K562 (cell line): ENCODE data around the gene VPS33B. TPM values are rescaled to one million over a fixed set of nuclear protein-coding genes. Genes with fewer than 3 reads are reported as not detected.

Source experiments
- ATAC-seq: fragments of 200-7000 bp; cut with Tn5 transposase; 3 replicates; pipeline ENCODE4 v1.9.1; 2020; ENCODE audit warnings: moderate library complexity
- BruUV-seq: library from RNA; stranded (reverse); fragments of 400-500 nt; replicated peaks from 2 replicates; lab custom pipeline; 2021; lab: Mats Ljungman, UMichigan
- CTCF ChIA-PET: fragments of 300-600 bp; formaldehyde crosslinking; extraction: SDS; loops from one replicate; lab custom pipeline; 2021; ENCODE audit warnings: low intra/inter-chr PET ratio; lab: Yijun Ruan, JAX
- POLR2A ChIA-PET: fragments of 300-600, 350-650 bp; sonication (Branson Sonifier 250); formaldehyde crosslinking; extraction: SDS; loops from one replicate; lab custom pipeline; 2021; ENCODE audit warnings: antibody characterized with exemption, inconsistent platforms; lab: Yijun Ruan, JAX
- DNase-seq, 4 experiments: peaks; one replicate each; pipeline versions ENCODE4 v3.0.0 to v3.0.0-alpha.2; 2011 to 2018; ENCODE audit warnings: low spot score in 3 of 4, mixed read lengths in 3 of 4; ENCODE audit errors: extremely low read depth in 1 of 4
- FAIRE-seq: peaks from 2 replicates; lab custom pipeline; 2011; peaks lifted over from hg19 to GRCh38; lab: Jason Lieb, UNC
- H2AFZ ChIP-seq: 2 replicates; pipeline ENCODE4 v1.6.0; 2011; ENCODE audit warnings: low read depth, low read length, control low read depth, inconsistent platforms
- H3K27ac ChIP-seq: fragments of 200-600 bp; 3 replicates; pipeline ENCODE4 v1.8.0; 2011; ENCODE audit warnings: low read depth, mild to moderate bottlenecking, control low read depth, inconsistent platforms, low read length, moderate library complexity, mixed read lengths; ENCODE audit errors: extremely low read depth
- H3K27me3 ChIP-seq, 2 experiments: fragments of 300-600 bp in 1 of 2; 2 replicates in 1 of 2; 3 replicates in 1 of 2; pipeline versions ENCODE4 v1.6.0 to v1.8.0; 2011; ENCODE audit warnings: inconsistent platforms in 2 of 2, low read length in 2 of 2, mild to moderate bottlenecking in 1 of 2, mixed read lengths in 1 of 2, moderate library complexity in 1 of 2; ENCODE audit not compliant: control insufficient read depth in 2 of 2, insufficient read depth in 2 of 2
- H3K36me3 ChIP-seq: fragments of 300-600 bp; 3 replicates; pipeline ENCODE4 v1.8.0; 2011; ENCODE audit warnings: mild to moderate bottlenecking, low read length, inconsistent platforms; ENCODE audit not compliant: control insufficient read depth, insufficient read depth
- H3K4me1 ChIP-seq, 2 experiments: fragments of 200-600 bp in 1 of 2; replicated peaks in 1 of 2; 2 replicates in 1 of 2; 3 replicates in 1 of 2; pipeline versions ENCODE4 v1.5.1 to v1.8.0; 2011; ENCODE audit warnings: inconsistent platforms in 2 of 2, low read length in 2 of 2, mild to moderate bottlenecking in 1 of 2, mixed read lengths in 1 of 2, moderate library complexity in 1 of 2; ENCODE audit not compliant: control insufficient read depth in 2 of 2, insufficient read depth in 2 of 2
- H3K4me2 ChIP-seq: 2 replicates; pipeline ENCODE4 v1.6.1; 2011; ENCODE audit warnings: low read length, control low read depth, inconsistent platforms, mixed read lengths; ENCODE audit not compliant: insufficient read depth
- H3K4me3 ChIP-seq: fragments of 200-600 bp; sonication (generic), shearing (Covaris generic); 2 replicates; pipeline ENCODE4 v1.5.1; 2016; ENCODE audit warnings: control low read depth, inconsistent platforms
- H3K79me2 ChIP-seq: fragments of 200-600 bp; 3 replicates; pipeline ENCODE4 v1.8.0; 2011; ENCODE audit warnings: low read length, inconsistent platforms; ENCODE audit not compliant: control insufficient read depth, insufficient read depth
- H3K9ac ChIP-seq, 2 experiments: 2 replicates each; pipeline versions ENCODE4 v1.6.0 to v1.6.1; 2011; ENCODE audit warnings: low read depth in 2 of 2, low read length in 2 of 2, control low read depth in 1 of 2, inconsistent platforms in 1 of 2, mild to moderate bottlenecking in 1 of 2, mixed read lengths in 1 of 2; ENCODE audit not compliant: insufficient read depth in 1 of 2
- H3K9me1 ChIP-seq: one replicate; pipeline ENCODE4 v1.6.0; 2011; ENCODE audit warnings: inconsistent platforms, mild to moderate bottlenecking, low read length, moderate library complexity; ENCODE audit not compliant: control insufficient read depth, insufficient read depth
- H3K9me3 ChIP-seq: replicated peaks from 2 replicates; pipeline ENCODE4 v1.5.1; 2011; ENCODE audit warnings: low read depth, low read length, inconsistent platforms; ENCODE audit not compliant: control insufficient read depth, insufficient read depth
- H4K20me1 ChIP-seq: replicated peaks from 2 replicates; pipeline ENCODE4 v1.6.1; 2011; ENCODE audit warnings: low read length, inconsistent platforms, mixed read lengths; ENCODE audit not compliant: control insufficient read depth, insufficient read depth
- CSDE1 ChIP-seq, 2 experiments: fragments of 450-650 bp; IDR thresholded peaks; 2 replicates each; pipeline ENCODE4 v1.6.1; 2016; ENCODE audit warnings: mild to moderate bottlenecking in 1 of 2
- CTCF ChIP-seq, 3 experiments: IDR thresholded peaks in 2 of 3; conservative IDR thresholded peaks in 1 of 3; 2 replicates each; pipeline ENCODE4 v1.5.1; 2011 to 2012; ENCODE audit warnings: low read length in 3 of 3, mild to moderate bottlenecking in 3 of 3, control low read depth in 2 of 3, improper control_type of control experiment in 1 of 3, inconsistent platforms in 1 of 3, low read depth in 1 of 3, mixed read lengths in 1 of 3, moderate library complexity in 1 of 3; ENCODE audit not compliant: insufficient read depth in 2 of 3
- GTF2A2 ChIP-seq: IDR thresholded peaks from 2 replicates; pipeline ENCODE4 v1.6.1; 2016; ENCODE audit warnings: mild to moderate bottlenecking, missing genetic modification characterization, missing compliant biosample characterization
- HMGN3 ChIP-seq: IDR thresholded peaks from 2 replicates; pipeline ENCODE4 v1.6.1; 2011; ENCODE audit warnings: borderline replicate concordance, low read depth, mild to moderate bottlenecking, mixed read lengths, low read length; ENCODE audit not compliant: insufficient read length; ENCODE audit errors: extremely low read depth
- MXI1 ChIP-seq: IDR thresholded peaks from 2 replicates; pipeline ENCODE4 v1.6.1; 2011; ENCODE audit warnings: low read depth, mild to moderate bottlenecking, improper control_type of control experiment, low read length
- PPARD ChIP-seq: fragments of 250-450 bp; sonication (Bioruptor Pico); IDR thresholded peaks from 2 replicates; pipeline ENCODE4 v1.8.0; 2022; ENCODE audit warnings: inconsistent platforms, mild to moderate bottlenecking, moderate library complexity
- PYGO2 ChIP-seq: fragments of 450-650 bp; IDR thresholded peaks from 2 replicates; pipeline ENCODE4 v1.6.1; 2016; ENCODE audit warnings: mild to moderate bottlenecking, missing genetic modification characterization, moderate library complexity, missing compliant biosample characterization
- RBM17 ChIP-seq: fragments of 200-400 bp; formaldehyde crosslinking; IDR thresholded peaks from 2 replicates; pipeline ENCODE4 v1.6.1; 2017; ENCODE audit warnings: low read depth, mild to moderate bottlenecking, low read length, borderline replicate concordance
- ZNF124 ChIP-seq: sonication (generic); formaldehyde crosslinking; IDR thresholded peaks from 2 replicates; pipeline ENCODE4 v1.8.1; 2022; ENCODE audit warnings: missing genetic modification reagents
- ZNF165 ChIP-seq: fragments of 250-450 bp; sonication (Bioruptor Pico); IDR thresholded peaks from 2 replicates; pipeline ENCODE4 v1.4.0; 2020; ENCODE audit warnings: borderline replicate concordance
- ZNF24 ChIP-seq: fragments of 450-650 bp; IDR thresholded peaks from 2 replicates; pipeline ENCODE4 v1.6.1; 2016
- ZNF274 ChIP-seq: IDR thresholded peaks from 2 replicates; pipeline ENCODE4 v1.6.1; 2011; ENCODE audit warnings: low read depth, mild to moderate bottlenecking, low read length, moderate library complexity, borderline replicate concordance
- ZNF561 ChIP-seq: fragments of 450-650 bp; formaldehyde crosslinking; conservative IDR thresholded peaks from 2 replicates; pipeline ENCODE4 v1.4.0; 2020; ENCODE audit warnings: mild to moderate bottlenecking, moderate library complexity
- WGBS: fragments of 100-300 bp; shearing (Covaris generic); methylation state at CpG from one replicate; pipeline ENCODE4 v1.1.6; 2016; ENCODE audit warnings: low coverage, mixed read lengths; ENCODE audit not compliant: insufficient coverage; ENCODE audit errors: missing lambda C conversion rate; 5-methylcytosine and 5-hydroxymethylcytosine counted together
- in situ Hi-C: fragments of 300-500 bp; cut with MboI; formaldehyde crosslinking; loops from 4 replicates; pipeline ENCODE4 v1.15.0; 2018; ENCODE audit warnings: inconsistent platforms, mixed read lengths
- intact Hi-C: fragments of 100-400 bp; cut with micrococcal nuclease; formaldehyde crosslinking; loops from 2 replicates; pipeline ENCODE4 v1.14.2; 2022
- polyA plus RNA-seq, 8 experiments: library from polyadenylated mRNA; depleted of rRNA in 4 of 8; stranded (reverse) in 5 of 8; unstranded in 3 of 8; fragments of >200 nt; fragmentation: Nextera tagmentation in 2 of 8; fragmentation: Illumina TruSeq in 1 of 8; extraction: Ambion mirVana in 2 of 8; extraction: Trizol in 1 of 8; gene quantifications; 2 replicates each; pipeline versions ENCODE4 v1.2.1 to v1.2.3, GENCODE V29; 2011 to 2014; ENCODE audit warnings: inconsistent platforms in 1 of 8, missing spikeins in 1 of 8
- total RNA-seq, 7 experiments: library from RNA; depleted of rRNA in 6 of 7; stranded (reverse); fragments of >200 nt in 6 of 7; fragmentation: Illumina TruSeq in 2 of 7; extraction: Trizol in 2 of 7; gene quantifications; 2 replicates each; pipeline versions ENCODE4 v1.2.1 to v1.2.3, GENCODE V29; 2011 to 2021; ENCODE audit warnings: low replicate concordance in 1 of 7

VPS33B gene
- total and polyA plus RNA-seq, 9 of the 15 experiments (the other 6 are each of a cell fraction or from before 2014, with no cell fraction given) = 9.4 to 25.5 (median 14.8) TPM

GRCh38 chr15:90960298-90961091 lies 61.9 kb downstream of the VPS33B start:
- Histone ChIP-seq H3K9me1 (no peaks in the 10 kb centered on the region), H3K36me3 (peaks cover 76% of the 10 kb centered on the region), H3K27me3 (no peaks in the 10 kb centered on the region), H3K4me3 (no peak overlapping the region), H4K20me1 (no peaks in the 10 kb centered on the region), H2AFZ (no peak overlapping the region), H3K4me1 (peaks cover 3 to 21% of the 10 kb centered on the region in 2 experiments; a peak in 3 of 5 replicates), H3K4me2 (no peak overlapping the region), H3K9me3 (no peaks in the 10 kb centered on the region), H3K79me2 (peaks cover 35% of the 10 kb centered on the region)
- BruUV-seq = no TSS peak
- ATAC-seq (no peak), FAIRE-seq (no peak)
- intact Hi-C loops = no loop called here
- in situ Hi-C loops = no loop called here
- CTCF ChIA-PET = no interaction called here
- TF ChIP-seq ZNF124 (CRISPR knock-in tag) (no peak), CTCF (IDR thresholded peaks at IDR 0.05 in 2 of 3, conservative IDR thresholded peaks at IDR 0.05 in 1 of 3; ENCODE audit: insufficient read depth in 2 of 3, low read depth in 1 of 3, low read length in 3 of 3) (no peak), CSDE1 (IDR thresholded peaks at IDR 0.05) (no peak), PPARD (CRISPR knock-in tag) (no peak), MXI1 (no peak), ZNF24 (no peak), ZNF561 (CRISPR knock-in tag) (no peak), HMGN3 (no peak), GTF2A2 (tag) (no peak), ZNF274 (no peak), RBM17 (no peak), ZNF165 (no peak), PYGO2 (tag) (no peak)
- TF ChIP-seq, all 486 proteins: peak for 0
- 86% methylated on average over 20 of the region's 20 CpGs for WGBS
- peak overlapping the region in 1 of 2 experiments; percentile 46; a peak in 1 of 4 replicates for H3K9ac ChIP-seq
- POLR2A ChIA-PET = interaction anchor here (0.6 to 3.6 kb wide), 11 partner anchors 8 to 44 kb away, joined by 3 to 20 read pairs (median 5); partner anchors contain the start of genes PRC1 and UNC45A
- DNase-seq = no peak
- no peak overlapping the region for H3K27ac ChIP-seq
